Right cardiac atrium (tissue), 5 donors: ENCODE data around the gene RCBTB1. TPM values are rescaled to one million over a fixed set of nuclear protein-coding genes. Genes with fewer than 3 reads are reported as not detected.
"Not testable (repeated sequence)": the region's sequence is repeated elsewhere in the genome, so short reads cannot be mapped to it uniquely, and the experiment has no call there.

Experiments used
- ATAC-seq, 2 donors: fragments of 200-7000 bp; cut with Tn5 transposase; one replicate each; pipeline versions ENCODE4 v1.8.0 to v1.9.1; 2020; ENCODE audit warnings: moderate library complexity in 2 of 2, mild to moderate bottlenecking in 1 of 2
- DNase-seq, 3 donors: peaks; one replicate each; pipeline ENCODE4 v3.0.0-alpha.2; 2020
- H3K27ac ChIP-seq: one replicate; pipeline ENCODE4 v1.5.1; 2013; ENCODE audit warnings: mild to moderate bottlenecking, low read length, control low read depth, moderate library complexity
- H3K27me3 ChIP-seq: one replicate; pipeline ENCODE4 v1.6.1; 2013; ENCODE audit not compliant: control insufficient read depth, insufficient read depth
- H3K4me1 ChIP-seq: one replicate; pipeline ENCODE4 v1.6.1; 2013; ENCODE audit warnings: low read length; ENCODE audit not compliant: control insufficient read depth, insufficient read depth
- H3K4me3 ChIP-seq: one replicate; pipeline ENCODE4 v1.5.1; 2013; ENCODE audit warnings: low read length, control low read depth
- H3K9me3 ChIP-seq: one replicate; pipeline ENCODE4 v1.6.1; 2013; ENCODE audit warnings: low read length; ENCODE audit not compliant: control insufficient read depth
- WGBS: extraction: QIAGEN DNeasy Blood & Tissue Kit; methylation state at CpG from one replicate; pipeline ENCODE4 v1.1.7; 2013; 5-methylcytosine and 5-hydroxymethylcytosine counted together
- intact Hi-C, 4 donors: fragments of 100-400 bp; cut with DNase I; formaldehyde crosslinking; loops; one replicate each; pipeline versions ENCODE4 v1.11.0 to v1.14.0; 2022 to 2023
- polyA plus RNA-seq: library from polyadenylated mRNA; stranded (reverse); fragments of 200-250 nt; gene quantifications from one replicate; pipeline ENCODE4 v1.2.3, GENCODE V29; 2013
- total RNA-seq, 4 donors: library from RNA; stranded (reverse); fragmentation: NEBNext Ultra II Directional; extraction: Animal tissue kit (Norgen Biotek cat#: 25700); gene quantifications; one replicate each; pipeline ENCODE4 v1.2.1, GENCODE V29; 2021
- donor health status: healthy with polysubstance abuse.
- donor health status: DM: no; HTN: yes; CAD: no.
- donor health status: DM: no; HTN: no; CAD: no.
- donor health status: DM: no; HTN: yes; CAD: no; lungs with severe emphysema.
- donor health status: DM: yes; HTN: yes; CAD: no.

The RCBTB1 gene
- total and polyA plus RNA-seq, 5 donors, result 10.8 to 20.3 (median 19.0) TPM

- Histone ChIP-seq H3K27ac (peak overlapping the region; percentile 87), H3K4me3 (no peak overlapping the region), H3K27me3 (no peaks in the 10 kb centered on the region), H3K4me1 (peaks cover 7% of the 10 kb centered on the region), H3K9me3 (no peaks in the 10 kb centered on the region)
- intact Hi-C loops, result no loop called here
- ATAC-seq, result peak; percentile 67 to 72
- peak in 2 of 3 donors; percentile 38 to 75 for DNase-seq
- 36% methylated on average over 11 of the region's 11 CpGs for WGBS
These were observed 37.0 kb upstream of the RCBTB1 start for GRCh38 chr13:49622174-49622946.

DNA sequence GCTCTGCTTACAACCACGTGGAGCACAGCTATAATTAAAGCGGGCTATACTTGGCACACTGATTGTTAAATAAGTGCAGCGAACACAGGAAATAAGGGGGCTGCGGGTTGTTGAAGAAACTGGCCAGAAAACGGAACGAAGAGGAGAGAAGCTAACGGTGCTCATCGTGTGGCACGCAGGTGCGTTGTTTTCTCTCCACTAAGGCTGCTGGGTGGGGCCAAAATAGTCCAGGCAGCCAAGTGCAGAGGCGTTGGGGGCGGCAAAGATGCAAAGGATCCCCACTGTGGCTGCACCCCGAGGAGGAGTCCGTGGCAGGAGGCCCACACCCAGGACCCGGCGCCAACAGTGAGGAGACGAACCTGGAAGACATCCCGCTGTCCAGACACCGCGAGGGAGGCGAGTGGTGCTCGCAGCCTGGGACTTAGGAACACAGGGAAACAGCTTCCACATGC is 34.8 kb upstream of the RCBTB1 start:
- H3K27ac ChIP-seq, result no peak overlapping the region
- H3K27me3 ChIP-seq, result no peaks in the 10 kb centered on the region
- H3K9me3 ChIP-seq, result no peaks in the 10 kb centered on the region
- peaks cover 4% of the 10 kb centered on the region for H3K4me1 ChIP-seq
- intact Hi-C loops, result no loop called here
- peak overlapping the region; percentile 1 for H3K4me3 ChIP-seq
- ATAC-seq (no peak), DNase-seq (peak in 2 of 3 donors; percentile 52 to 61)
- 18% methylated on average over 22 of the region's 22 CpGs for WGBS

- Histone ChIP-seq H3K27me3 (no peaks in the 10 kb centered on the region), H3K9me3 (no peaks in the 10 kb centered on the region), H3K4me3 (no peak overlapping the region), H3K27ac (no peak overlapping the region), H3K4me1 (peaks cover 3% of the 10 kb centered on the region)
- WGBS, result 87% methylated on average over 3 of the region's 3 CpGs
- intact Hi-C loops, result no loop called here
- no peak for DNase-seq
- no peak for ATAC-seq
These were observed 31.3 kb upstream of the RCBTB1 start for GRCh38 chr13:49616676-49617065.

DNA sequence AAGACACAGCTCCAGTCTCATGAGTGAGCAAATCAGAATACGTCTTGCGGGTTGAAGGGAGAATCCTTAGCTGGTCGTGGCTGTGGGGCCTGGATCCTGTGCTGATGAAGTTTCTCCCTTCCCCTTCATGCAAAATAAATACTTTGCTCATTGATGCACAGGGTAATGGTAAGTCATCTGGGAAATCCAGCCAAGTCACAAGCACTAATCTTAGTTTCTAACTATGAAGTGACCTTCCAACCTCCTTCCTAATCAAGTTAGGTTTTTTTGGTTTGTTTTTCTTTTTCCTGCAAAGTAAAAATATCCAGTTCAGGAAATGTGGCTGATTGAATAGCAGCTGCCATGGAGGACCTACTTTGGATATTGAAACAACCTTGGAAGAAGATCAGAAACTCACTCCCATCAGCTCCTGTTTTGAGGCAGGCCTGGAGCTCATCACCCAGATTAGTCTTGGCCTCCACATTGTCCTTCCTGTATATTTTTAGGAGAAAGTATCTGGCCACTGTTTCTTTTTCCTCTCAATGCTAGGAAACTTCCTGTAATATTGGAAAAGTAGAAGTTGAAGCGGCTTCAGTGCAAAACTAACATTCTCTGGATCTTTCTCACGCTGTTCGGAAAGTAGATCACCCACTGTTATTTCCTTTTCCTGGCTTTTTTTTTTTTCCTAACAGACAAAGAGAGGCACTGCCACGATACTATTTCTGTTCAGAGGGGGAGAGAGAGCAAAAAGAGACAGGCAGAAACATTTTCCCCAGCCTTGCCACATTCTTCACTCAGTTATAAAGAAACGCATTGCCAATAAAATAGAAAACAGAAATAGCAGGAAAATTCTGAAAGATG is 30.7 kb upstream of the RCBTB1 start:
- intact Hi-C loops, result no loop called here
- 36% methylated on average over 8 of the region's 8 CpGs for WGBS
- ATAC-seq (peak; percentile 38 to 73), DNase-seq (no peak)
- no peak overlapping the region for H3K4me3 ChIP-seq
- H3K9me3 ChIP-seq, result no peaks in the 10 kb centered on the region
- H3K27me3 ChIP-seq, result no peaks in the 10 kb centered on the region
- H3K4me1 ChIP-seq, result peaks cover 2% of the 10 kb centered on the region
- H3K27ac ChIP-seq, result peak overlapping the region; percentile 40

DNA sequence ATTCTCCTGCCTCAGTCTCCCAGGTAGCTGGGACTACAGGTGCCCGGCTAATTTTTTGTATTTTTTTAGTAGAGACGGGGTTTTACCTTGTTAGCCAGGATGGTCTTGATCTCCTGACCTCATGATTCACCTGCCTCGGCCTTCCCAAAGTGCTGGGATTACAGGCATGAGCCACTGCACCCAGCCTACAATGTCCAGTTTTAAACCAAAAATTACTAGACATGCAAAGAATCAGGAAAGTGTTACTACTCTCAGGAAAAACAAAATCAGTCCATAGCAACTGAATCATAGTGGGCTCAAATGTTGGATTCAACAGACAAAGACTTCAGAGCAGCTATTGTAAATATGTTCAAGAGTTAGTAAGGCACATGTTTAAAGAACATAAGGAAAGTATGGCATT is 26.7 kb upstream of the RCBTB1 start:
- H3K4me1 ChIP-seq, H3K27me3 ChIP-seq, H3K4me3 ChIP-seq, H3K9me3 ChIP-seq, ATAC-seq, DNase-seq, H3K27ac ChIP-seq, intact Hi-C loops: not testable (repeated sequence)
- 98% methylated on average over 3 of the region's 3 CpGs for WGBS

GRCh38 chr13:49610176-49610575 is 24.8 kb upstream of the RCBTB1 start:
- Histone ChIP-seq H3K9me3 (no peaks in the 10 kb centered on the region), H3K27ac (no peak overlapping the region), H3K27me3 (no peaks in the 10 kb centered on the region), H3K4me3 (no peak overlapping the region), H3K4me1 (no peaks in the 10 kb centered on the region)
- no peak for DNase-seq
- no peak for ATAC-seq
- intact Hi-C loops, result no loop called here
- 77% methylated on average over 1 of the region's 1 CpG for WGBS

DNA sequence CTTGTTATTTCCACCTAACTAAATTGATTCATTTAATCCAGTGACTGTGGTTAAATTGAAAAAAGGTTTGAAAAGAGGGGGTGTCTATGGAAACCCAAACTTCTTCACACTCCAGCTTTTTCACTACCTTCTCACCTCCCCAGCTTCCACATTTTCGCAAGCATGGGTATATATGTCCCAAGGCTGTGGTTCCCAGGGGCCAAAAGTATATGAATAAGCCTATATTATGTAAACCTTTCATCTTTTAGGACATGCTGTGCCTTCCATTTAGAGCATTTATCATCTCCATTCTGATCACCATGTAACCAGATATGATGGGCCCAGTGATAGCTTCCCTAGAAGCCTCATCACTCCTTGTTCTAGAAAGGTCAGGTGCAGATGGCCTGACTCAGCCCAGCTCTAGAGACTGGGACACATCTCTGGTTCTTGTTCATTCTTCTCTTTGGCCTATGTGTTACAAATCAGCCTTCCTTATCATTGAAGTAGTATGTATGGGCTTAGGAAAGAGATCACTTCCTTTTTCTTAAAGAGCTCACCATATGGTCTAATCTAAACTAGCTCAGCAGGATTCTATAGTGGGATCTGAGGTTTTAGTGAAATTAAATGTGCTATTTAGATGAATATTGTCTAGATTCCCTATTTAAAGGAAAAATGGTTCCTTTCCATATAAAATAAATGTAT is 23.4 kb upstream of the RCBTB1 start:
- no peaks in the 10 kb centered on the region for H3K4me1 ChIP-seq
- no peak overlapping the region for H3K27ac ChIP-seq
- H3K9me3 ChIP-seq, result no peaks in the 10 kb centered on the region
- WGBS, result 97% methylated on average over 1 of the region's 1 CpG
- ATAC-seq, result no peak
- no peak for DNase-seq
- intact Hi-C loops, result loop anchor here in 2 of 4 donors (5.0 to 10.0 kb wide), 3 partner anchors 64 to 306 kb away; partner anchors contain the start of genes CAB39L (in 1 of the 2) and SETDB2 (in 1 of the 2)
- no peaks in the 10 kb centered on the region for H3K27me3 ChIP-seq
- no peak overlapping the region for H3K4me3 ChIP-seq

DNA sequence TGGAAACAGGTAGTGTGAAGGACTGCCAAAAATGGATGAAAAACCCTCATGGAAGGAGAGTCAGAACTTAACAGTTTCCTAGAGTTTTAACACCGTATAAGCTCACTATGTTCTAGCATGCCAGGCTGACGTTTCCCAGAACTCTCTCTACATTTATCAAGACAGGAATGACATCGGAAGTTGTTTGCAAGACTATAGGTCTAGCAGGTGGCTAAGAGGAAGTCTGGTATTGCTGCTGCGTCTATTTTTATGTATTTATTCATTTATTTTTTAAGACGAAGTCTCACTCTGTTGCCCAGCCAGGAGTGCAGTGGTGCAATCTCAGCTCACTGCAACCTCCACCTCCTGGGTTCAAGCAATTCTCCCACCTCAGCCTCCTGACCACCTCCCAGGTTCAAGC is 22.4 kb upstream of the RCBTB1 start:
- Histone ChIP-seq H3K4me3 (no peak overlapping the region), H3K27me3 (no peaks in the 10 kb centered on the region), H3K9me3 (no peaks in the 10 kb centered on the region), H3K4me1 (no peaks in the 10 kb centered on the region), H3K27ac (no peak overlapping the region)
- WGBS, result 44% methylated on average over 5 of the region's 5 CpGs
- intact Hi-C loops, result loop anchor here in 2 of 4 donors (5.0 to 10.0 kb wide), 3 partner anchors 63 to 305 kb away; partner anchors contain the start of genes CAB39L (in 1 of the 2) and SETDB2 (in 1 of the 2)
- ATAC-seq (no peak), DNase-seq (no peak)

DNA sequence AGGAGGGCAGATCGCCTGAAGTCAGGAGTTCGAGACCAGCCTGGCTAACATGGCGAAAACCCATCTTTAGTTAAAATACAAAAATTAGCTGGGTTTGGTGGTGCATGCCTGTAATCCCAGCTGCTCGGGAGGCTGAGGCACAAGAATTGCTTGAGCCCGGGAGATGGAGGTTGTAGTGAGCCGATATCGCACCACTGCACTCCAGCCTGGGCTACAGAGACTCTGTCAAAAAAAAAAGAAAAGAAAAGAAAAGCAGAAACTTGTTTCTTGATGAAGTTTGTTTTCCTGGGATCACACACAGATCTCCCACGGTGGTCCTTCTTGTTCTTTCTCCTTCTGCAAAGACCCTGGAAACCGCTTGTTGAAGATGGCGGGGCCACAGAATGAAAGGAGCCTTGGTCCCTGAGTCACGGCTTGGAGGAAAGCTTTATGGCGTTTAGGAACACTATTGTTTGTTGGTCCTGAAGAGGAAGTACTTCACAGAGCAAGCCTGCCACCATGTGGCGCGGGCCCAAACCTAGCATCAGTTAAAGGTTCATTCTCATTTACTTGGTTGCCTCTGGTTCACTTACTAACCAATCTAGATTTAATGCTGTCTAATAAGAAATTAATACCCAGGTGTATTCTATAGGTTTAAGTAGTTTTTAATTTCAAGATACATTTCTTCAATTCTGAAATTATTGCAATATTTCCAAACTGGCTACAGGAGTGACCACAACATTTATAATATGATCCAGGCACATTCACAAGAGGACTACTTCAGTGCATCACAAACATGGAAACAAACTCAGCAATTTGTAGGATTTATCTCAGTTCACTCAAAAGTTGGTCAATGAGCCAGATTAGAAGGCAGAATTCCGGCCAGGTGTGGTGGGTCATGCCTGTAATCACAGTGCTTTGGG is 21.6 kb upstream of the RCBTB1 start:
- Histone ChIP-seq H3K4me1 (no peaks in the 10 kb centered on the region), H3K27me3 (no peaks in the 10 kb centered on the region), H3K9me3 (no peaks in the 10 kb centered on the region), H3K4me3 (peak overlapping the region; percentile 49), H3K27ac (no peak overlapping the region)
- DNase-seq (peak; percentile 88 to 95 (median 93)), ATAC-seq (peak; percentile 97 to 98)
- intact Hi-C loops, result loop anchor here in 2 of 4 donors (5.0 to 10.0 kb wide), 3 partner anchors 62 to 305 kb away; partner anchors contain the start of genes CAB39L (in 1 of the 2) and SETDB2 (in 1 of the 2)
- WGBS, result 29% methylated on average over 15 of the region's 15 CpGs

GRCh38 chr13:49604570-49604969 is 19.2 kb upstream of the RCBTB1 start:
- intact Hi-C loops, result loop anchor here in 2 of 4 donors (10.0 kb wide), 2 partner anchors 60 to 160 kb away; partner anchors contain the start of genes CAB39L (in 1 of the 2) and SETDB2 (in 1 of the 2)
- H3K4me1 ChIP-seq, result no peaks in the 10 kb centered on the region
- H3K4me3 ChIP-seq, result no peak overlapping the region
- WGBS, result 55% methylated on average over 5 of the region's 5 CpGs
- no peak for DNase-seq
- no peak overlapping the region for H3K27ac ChIP-seq
- H3K27me3 ChIP-seq, result no peaks in the 10 kb centered on the region
- no peak for ATAC-seq
- no peaks in the 10 kb centered on the region for H3K9me3 ChIP-seq
